ENCODE measurements around the gene FOXO6. TPM values are rescaled to one million over a fixed set of nuclear protein-coding genes. Genes with fewer than 3 reads are reported as not detected.

The FOXO6 gene
- total and polyA plus RNA-seq, 7 experiments from 2014 or later = 0.66 to 1.3 TPM; not detected in 5

DNA sequence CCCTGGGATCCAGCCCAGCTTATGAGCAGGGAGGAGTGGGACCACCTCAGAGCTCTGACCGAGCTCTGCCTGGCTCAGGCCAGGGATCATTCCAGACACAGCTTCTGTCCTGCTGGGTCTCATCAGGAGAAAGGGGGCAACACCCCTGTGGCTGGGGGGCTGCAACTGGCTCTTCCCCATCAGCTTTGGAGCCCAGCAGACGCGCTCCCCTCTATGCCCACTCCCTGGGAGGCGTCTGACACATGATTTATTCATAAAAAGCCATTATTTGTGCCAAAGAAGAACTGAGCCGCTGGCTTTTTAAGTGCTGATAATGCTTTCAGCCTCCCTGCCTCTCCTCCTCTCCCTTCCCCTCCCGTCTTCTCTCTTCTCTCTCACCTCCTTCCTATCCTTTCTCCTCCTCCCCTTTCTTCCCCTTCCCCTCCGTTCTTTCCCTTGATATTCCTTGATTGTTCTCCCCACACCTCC, 25.0 kb downstream of the FOXO6 start:
- CTCF ChIA-PET = no interaction called here
- Histone ChIP-seq H3K36me3 (ENCODE audit: control insufficient read depth in 2 of 3, insufficient read depth in 3 of 3, low read length in 3 of 3) (no peaks in the 10 kb centered on the region), H3K9me3 (ENCODE audit: control insufficient read depth in 2 of 3, low read length in 3 of 3) (no peaks in the 10 kb centered on the region), H3K4me1 (ENCODE audit: control insufficient read depth in 2 of 2, insufficient read depth in 2 of 2, low read length in 2 of 2) (no peaks in the 10 kb centered on the region), H3K27ac (ENCODE audit: low read depth, low read length) (no peak overlapping the region), H3K4me3 (ENCODE audit: low read length) (no peak overlapping the region), H3K27me3 (ENCODE audit: control insufficient read depth in 2 of 2, insufficient read depth in 2 of 2, low read length in 2 of 2) (no peaks in the 10 kb centered on the region)
- Mint-ChIP-seq H3K4me1 (peaks cover 0 to 14% (median 11%) of the 10 kb centered on the region in 7 donors), H3K36me3 (peaks cover 0 to 11% (median 0%) of the 10 kb centered on the region in 5 donors), H3K27me3 (peaks cover 39 to 50% (median 46%) of the 10 kb centered on the region in 5 donors), H3K27ac (no peak overlapping the region), H3K4me3 (no peak overlapping the region), H3K9me3 (peaks cover 0 to 3% (median 0%) of the 10 kb centered on the region in 11 donors)
- intact Hi-C loops (cut with micrococcal nuclease) = no loop called here
- POLR2A ChIA-PET = no interaction called here
- ATAC-seq (no peak), DNase-seq (no peak)

DNA sequence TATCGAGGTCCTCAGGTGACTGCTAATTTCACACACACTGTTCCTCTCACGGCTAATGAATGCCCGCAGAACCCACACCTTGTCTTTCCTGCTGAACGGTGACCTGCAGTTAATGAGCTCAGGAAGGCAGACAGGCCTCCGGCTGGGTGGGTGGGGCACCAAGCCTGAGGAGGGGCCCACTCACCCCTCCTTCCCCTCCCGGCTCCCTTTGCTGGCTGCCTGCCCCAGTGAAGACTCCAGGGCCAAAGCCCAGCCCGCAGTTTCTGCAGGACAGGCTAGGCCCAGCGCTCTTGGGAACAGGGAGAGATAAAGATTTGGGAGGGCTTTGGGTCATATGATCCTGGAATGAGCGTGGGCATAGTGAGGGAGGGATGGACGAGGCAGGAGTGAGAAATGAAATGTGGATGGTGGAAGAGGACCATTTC, 26.4 kb downstream of the FOXO6 start:
- Histone ChIP-seq H3K9me3 (ENCODE audit: control insufficient read depth in 2 of 3, low read length in 3 of 3) (no peaks in the 10 kb centered on the region), H3K36me3 (ENCODE audit: control insufficient read depth in 2 of 3, insufficient read depth in 3 of 3, low read length in 3 of 3) (no peaks in the 10 kb centered on the region), H3K4me3 (ENCODE audit: low read length) (no peak overlapping the region), H3K27ac (ENCODE audit: low read depth, low read length) (no peak overlapping the region), H3K4me1 (ENCODE audit: control insufficient read depth in 2 of 2, insufficient read depth in 2 of 2, low read length in 2 of 2) (no peaks in the 10 kb centered on the region), H3K27me3 (ENCODE audit: control insufficient read depth in 2 of 2, insufficient read depth in 2 of 2, low read length in 2 of 2) (no peaks in the 10 kb centered on the region)
- CTCF ChIA-PET = no interaction called here
- peaks cover 0 to 3% (median 0%) of the 10 kb centered on the region in 11 donors for H3K9me3 Mint-ChIP-seq
- DNase-seq (no peak), ATAC-seq (no peak)
- no peak overlapping the region for H3K4me3 Mint-ChIP-seq
- no peak overlapping the region for H3K27ac Mint-ChIP-seq
- H3K36me3 Mint-ChIP-seq = peaks cover 0 to 11% (median 0%) of the 10 kb centered on the region in 5 donors
- H3K27me3 Mint-ChIP-seq = peaks cover 34 to 50% (median 42%) of the 10 kb centered on the region in 5 donors
- POLR2A ChIA-PET = no interaction called here
- H3K4me1 Mint-ChIP-seq = peaks cover 0 to 13% (median 10%) of the 10 kb centered on the region in 7 donors
- intact Hi-C loops (cut with micrococcal nuclease) = no loop called here

DNA sequence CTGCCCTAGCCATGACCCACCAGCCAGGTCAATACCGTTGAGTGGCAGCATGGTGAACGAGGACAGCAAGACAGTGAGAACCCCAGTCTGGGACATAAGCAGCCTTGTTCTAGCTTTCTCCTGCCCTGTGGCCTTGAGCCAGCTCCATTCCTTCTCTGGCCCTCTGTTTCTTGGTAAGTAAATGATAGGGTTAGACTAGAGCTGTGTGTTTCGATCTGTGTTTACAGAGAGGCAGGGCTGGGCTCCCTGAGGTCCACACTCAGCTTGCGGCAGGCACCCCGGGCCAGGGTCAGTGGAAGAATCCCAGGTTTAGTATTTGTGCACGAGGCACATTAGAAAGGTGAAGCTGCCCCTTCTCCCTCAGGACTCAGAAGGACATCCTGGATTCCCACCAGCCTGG, 27.3 kb downstream of the FOXO6 start:
- H3K27ac Mint-ChIP-seq = no peak overlapping the region
- Histone ChIP-seq H3K27ac (ENCODE audit: low read depth, low read length) (no peak overlapping the region), H3K27me3 (ENCODE audit: control insufficient read depth in 2 of 2, insufficient read depth in 2 of 2, low read length in 2 of 2) (no peaks in the 10 kb centered on the region), H3K36me3 (ENCODE audit: control insufficient read depth in 2 of 3, insufficient read depth in 3 of 3, low read length in 3 of 3) (no peaks in the 10 kb centered on the region), H3K4me3 (ENCODE audit: low read length) (no peak overlapping the region), H3K9me3 (ENCODE audit: control insufficient read depth in 2 of 3, low read length in 3 of 3) (no peaks in the 10 kb centered on the region), H3K4me1 (ENCODE audit: control insufficient read depth in 2 of 2, insufficient read depth in 2 of 2, low read length in 2 of 2) (no peaks in the 10 kb centered on the region)
- no peak for ATAC-seq
- peaks cover 0 to 3% (median 0%) of the 10 kb centered on the region in 11 donors for H3K9me3 Mint-ChIP-seq
- CTCF ChIA-PET = interaction anchor here (0.6 kb wide), 1 partner anchor 30 kb away, joined by 3 read pairs; no protein-coding TSS in a partner anchor
- no peak for DNase-seq
- H3K4me3 Mint-ChIP-seq = no peak overlapping the region
- peaks cover 26 to 42% (median 35%) of the 10 kb centered on the region in 5 donors for H3K27me3 Mint-ChIP-seq
- POLR2A ChIA-PET = no interaction called here
- H3K36me3 Mint-ChIP-seq = peaks cover 0 to 10% (median 0%) of the 10 kb centered on the region in 5 donors
- H3K4me1 Mint-ChIP-seq = peaks cover 0 to 7% (median 3%) of the 10 kb centered on the region in 7 donors
- intact Hi-C loops (cut with micrococcal nuclease) = no loop called here

DNA sequence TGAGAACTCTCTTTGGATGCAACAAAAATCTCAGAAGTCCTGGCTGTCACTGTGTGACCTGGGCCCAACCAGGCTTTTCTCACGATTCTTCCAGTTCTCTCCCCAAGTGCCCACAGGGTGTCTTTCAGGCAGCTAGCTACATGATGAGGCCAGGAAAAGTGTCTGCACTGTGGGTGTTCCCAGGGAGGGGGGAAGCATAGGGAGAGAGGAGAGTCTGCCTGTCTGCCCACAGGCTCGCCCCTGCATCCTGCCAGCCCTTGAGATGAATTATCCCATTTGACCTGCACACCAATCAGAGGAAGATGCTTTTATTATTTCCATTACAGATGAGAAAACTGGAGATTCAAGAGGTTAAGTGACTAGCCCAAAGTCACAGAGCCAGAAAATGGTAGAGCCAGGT, 27.8 kb downstream of the FOXO6 start:
- Histone ChIP-seq H3K27me3 (ENCODE audit: control insufficient read depth in 2 of 2, insufficient read depth in 2 of 2, low read length in 2 of 2) (no peaks in the 10 kb centered on the region), H3K4me1 (ENCODE audit: control insufficient read depth in 2 of 2, insufficient read depth in 2 of 2, low read length in 2 of 2) (no peaks in the 10 kb centered on the region), H3K27ac (ENCODE audit: low read depth, low read length) (no peak overlapping the region), H3K9me3 (ENCODE audit: control insufficient read depth in 2 of 3, low read length in 3 of 3) (no peaks in the 10 kb centered on the region), H3K4me3 (ENCODE audit: low read length) (no peak overlapping the region), H3K36me3 (ENCODE audit: control insufficient read depth in 2 of 3, insufficient read depth in 3 of 3, low read length in 3 of 3) (no peaks in the 10 kb centered on the region)
- Mint-ChIP-seq H3K4me1 (peaks cover 0 to 2% (median 0%) of the 10 kb centered on the region in 7 donors), H3K27me3 (peaks cover 21 to 37% (median 31%) of the 10 kb centered on the region in 5 donors), H3K9me3 (no peaks in the 10 kb centered on the region), H3K27ac (no peak overlapping the region), H3K36me3 (peaks cover 0 to 5% (median 0%) of the 10 kb centered on the region in 5 donors), H3K4me3 (no peak overlapping the region)
- DNase-seq (no peak), ATAC-seq (no peak)
- CTCF ChIA-PET = interaction anchor here (0.6 kb wide), 1 partner anchor 31 kb away, joined by 3 read pairs; no protein-coding TSS in a partner anchor
- POLR2A ChIA-PET = no interaction called here
- intact Hi-C loops (cut with micrococcal nuclease) = no loop called here

GRCh38 chr1:41390166-41390565, 28.9 kb downstream of the FOXO6 start:
- H3K27me3 Mint-ChIP-seq = peaks cover 9 to 28% (median 21%) of the 10 kb centered on the region in 5 donors
- ChIA-PET POLR2A (no interaction called here), CTCF (no interaction called here)
- H3K4me3 ChIP-seq (ENCODE audit: low read length) = no peak overlapping the region
- DNase-seq (no peak), ATAC-seq (no peak)
- no peaks in the 10 kb centered on the region for H3K36me3 ChIP-seq (ENCODE audit: control insufficient read depth in 2 of 3, insufficient read depth in 3 of 3, low read length in 3 of 3)
- no peak overlapping the region for H3K4me3 Mint-ChIP-seq
- no peaks in the 10 kb centered on the region for H3K9me3 Mint-ChIP-seq
- no peak overlapping the region for H3K27ac ChIP-seq (ENCODE audit: low read depth, low read length)
- H3K9me3 ChIP-seq (ENCODE audit: control insufficient read depth in 2 of 3, low read length in 3 of 3) = no peaks in the 10 kb centered on the region
- H3K27ac Mint-ChIP-seq = no peak overlapping the region
- intact Hi-C loops (cut with micrococcal nuclease) = no loop called here
- no peaks in the 10 kb centered on the region for H3K27me3 ChIP-seq (ENCODE audit: control insufficient read depth in 2 of 2, insufficient read depth in 2 of 2, low read length in 2 of 2)
- peaks cover 0 to 2% (median 0%) of the 10 kb centered on the region in 7 donors for H3K4me1 Mint-ChIP-seq
- H3K4me1 ChIP-seq (ENCODE audit: control insufficient read depth in 2 of 2, insufficient read depth in 2 of 2, low read length in 2 of 2) = no peaks in the 10 kb centered on the region
- no peaks in the 10 kb centered on the region for H3K36me3 Mint-ChIP-seq

DNA sequence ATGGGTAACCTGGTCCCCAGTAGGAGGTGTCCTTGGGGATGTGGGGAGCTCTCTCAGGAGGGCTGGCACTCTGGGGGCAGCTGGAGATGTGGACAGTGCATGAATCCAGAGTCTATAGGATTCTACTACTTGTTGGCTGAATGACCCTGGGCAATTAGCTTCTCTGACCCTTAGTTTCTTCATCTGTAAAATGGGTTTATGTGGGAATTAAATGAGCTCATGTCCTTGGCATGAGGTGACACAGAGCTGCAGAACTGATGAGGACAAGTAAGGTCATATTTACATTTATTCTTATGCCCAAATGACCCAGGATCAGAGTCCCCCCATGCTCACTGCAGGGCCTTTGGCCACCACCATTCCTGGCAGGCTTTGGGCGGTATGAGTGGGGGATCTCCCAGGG, 29.3 kb downstream of the FOXO6 start:
- H3K36me3 ChIP-seq (ENCODE audit: control insufficient read depth in 2 of 3, insufficient read depth in 3 of 3, low read length in 3 of 3) = no peaks in the 10 kb centered on the region
- CTCF ChIA-PET = no interaction called here
- intact Hi-C loops (cut with micrococcal nuclease) = no loop called here
- H3K27me3 ChIP-seq (ENCODE audit: control insufficient read depth in 2 of 2, insufficient read depth in 2 of 2, low read length in 2 of 2) = no peaks in the 10 kb centered on the region
- no peaks in the 10 kb centered on the region for H3K9me3 Mint-ChIP-seq
- H3K9me3 ChIP-seq (ENCODE audit: control insufficient read depth in 2 of 3, low read length in 3 of 3) = no peaks in the 10 kb centered on the region
- H3K4me1 Mint-ChIP-seq = peaks cover 0 to 2% (median 0%) of the 10 kb centered on the region in 7 donors
- peaks cover 7 to 26% (median 21%) of the 10 kb centered on the region in 5 donors for H3K27me3 Mint-ChIP-seq
- DNase-seq (no peak), ATAC-seq (no peak)
- H3K27ac ChIP-seq (ENCODE audit: low read depth, low read length) = no peak overlapping the region
- no peak overlapping the region for H3K4me3 Mint-ChIP-seq
- no peak overlapping the region for H3K4me3 ChIP-seq (ENCODE audit: low read length)
- no peak overlapping the region for H3K27ac Mint-ChIP-seq
- H3K4me1 ChIP-seq (ENCODE audit: control insufficient read depth in 2 of 2, insufficient read depth in 2 of 2, low read length in 2 of 2) = no peaks in the 10 kb centered on the region
- POLR2A ChIA-PET = no interaction called here
- H3K36me3 Mint-ChIP-seq = no peaks in the 10 kb centered on the region

DNA sequence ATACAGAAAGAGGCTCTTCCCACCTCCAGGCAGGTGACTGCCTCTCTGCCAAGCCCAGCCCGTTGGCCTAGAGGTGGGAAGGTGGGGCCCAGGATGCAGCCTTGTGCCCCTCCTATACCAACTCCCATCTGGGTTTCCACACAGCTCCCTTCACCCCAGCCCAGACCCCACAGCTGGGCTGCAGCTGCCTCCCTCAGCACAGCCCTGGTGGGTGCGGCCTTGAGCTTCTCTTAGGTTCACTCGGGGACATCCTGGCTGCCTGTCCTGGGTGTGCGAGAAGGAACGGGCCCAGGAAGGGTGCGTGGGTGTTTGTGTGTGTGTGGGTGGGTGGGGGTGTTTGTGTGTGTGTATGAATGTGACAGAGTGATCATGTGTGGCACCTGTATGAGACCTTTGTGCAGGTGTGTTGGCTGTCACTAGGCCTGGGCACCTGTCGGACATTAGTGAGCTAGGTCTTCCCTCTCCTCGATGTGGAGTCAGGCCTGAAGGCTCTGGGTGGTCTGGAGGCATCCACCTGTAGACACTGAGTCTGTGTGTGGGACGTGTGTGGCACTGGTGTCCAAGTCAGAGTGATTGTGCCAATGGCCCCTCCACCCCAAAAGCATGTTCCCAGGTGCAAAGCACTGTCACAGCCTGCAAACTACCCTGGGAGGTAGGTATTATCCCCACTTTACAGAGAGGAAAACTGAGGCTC, 30.7 kb downstream of the FOXO6 start:
- H3K27ac Mint-ChIP-seq = no peak overlapping the region
- no peak for DNase-seq
- H3K4me1 Mint-ChIP-seq = peaks cover 0 to 6% (median 0%) of the 10 kb centered on the region in 7 donors
- intact Hi-C loops (cut with micrococcal nuclease) = no loop called here
- ATAC-seq = no peak
- CTCF ChIA-PET = no interaction called here
- POLR2A ChIA-PET = no interaction called here
- Histone ChIP-seq H3K4me1 (ENCODE audit: control insufficient read depth in 2 of 2, insufficient read depth in 2 of 2, low read length in 2 of 2) (no peaks in the 10 kb centered on the region), H3K27ac (ENCODE audit: low read depth, low read length) (no peak overlapping the region), H3K9me3 (ENCODE audit: control insufficient read depth in 2 of 3, low read length in 3 of 3) (no peaks in the 10 kb centered on the region), H3K27me3 (ENCODE audit: control insufficient read depth in 2 of 2, insufficient read depth in 2 of 2, low read length in 2 of 2) (no peaks in the 10 kb centered on the region), H3K4me3 (ENCODE audit: low read length) (no peak overlapping the region), H3K36me3 (ENCODE audit: control insufficient read depth in 2 of 3, insufficient read depth in 3 of 3, low read length in 3 of 3) (no peaks in the 10 kb centered on the region)
- peaks cover 0 to 2% (median 0%) of the 10 kb centered on the region in 11 donors for H3K9me3 Mint-ChIP-seq
- H3K4me3 Mint-ChIP-seq = no peak overlapping the region
- H3K36me3 Mint-ChIP-seq = no peaks in the 10 kb centered on the region
- H3K27me3 Mint-ChIP-seq = peaks cover 17 to 28% (median 22%) of the 10 kb centered on the region in 5 donors

Data from naive thymus-derived CD4-positive, alpha-beta T cell (primary cell).